ENCODE data around the gene CREB3L2. TPM values are rescaled to one million over a fixed set of nuclear protein-coding genes. Genes with fewer than 3 reads are reported as not detected.

CREB3L2 gene
- total RNA-seq, 2 experiments from 2014 or later, result 24.4 to 28.7 TPM

GRCh38 chr7:138009350-138009653 lies 7.4 kb upstream of the CREB3L2 start:
- H3K36me3 Mint-ChIP-seq (ENCODE audit: low read depth), result no peaks in the 10 kb centered on the region
- H3K4me1 Mint-ChIP-seq, result peaks cover 3% of the 10 kb centered on the region
- H3K27me3 Mint-ChIP-seq, result peaks cover 2% of the 10 kb centered on the region
- intact Hi-C loops (cut with DNase I, micrococcal nuclease), result loop anchor here (2.0 kb wide), 3 partner anchors 353 to 729 kb away; no protein-coding TSS in a partner anchor
- ATAC-seq, result no peak
- H3K4me3 Mint-ChIP-seq, result no peak overlapping the region
- no peaks in the 10 kb centered on the region for H3K9me3 Mint-ChIP-seq (ENCODE audit: low read depth)
- ChIA-PET CTCF (interaction anchor here (0.7 to 12.1 kb wide), 18 partner anchors 8 to 356 kb away, joined by 3 to 247 read pairs (median 4); no protein-coding TSS in a partner anchor), POLR2A (no interaction called here)
- no peak overlapping the region for H3K27ac Mint-ChIP-seq
- no peak for DNase-seq

GRCh38 chr7:138008588-138009349 lies 6.9 kb upstream of the CREB3L2 start:
- H3K36me3 Mint-ChIP-seq (ENCODE audit: low read depth), result no peaks in the 10 kb centered on the region
- H3K4me3 Mint-ChIP-seq, result no peak overlapping the region
- DNase-seq, result peak; percentile 29
- ChIA-PET POLR2A (no interaction called here), CTCF (interaction anchor here (0.7 to 12.1 kb wide), 19 partner anchors 9 to 355 kb away, joined by 3 to 247 read pairs (median 4); no protein-coding TSS in a partner anchor)
- no peak overlapping the region for H3K27ac Mint-ChIP-seq
- peaks cover 2% of the 10 kb centered on the region for H3K27me3 Mint-ChIP-seq
- ATAC-seq, result peak; percentile 53
- no peaks in the 10 kb centered on the region for H3K9me3 Mint-ChIP-seq (ENCODE audit: low read depth)
- intact Hi-C loops (cut with DNase I, micrococcal nuclease), result loop anchor here (1.0 to 2.0 kb wide), 5 partner anchors 105 to 730 kb away; no protein-coding TSS in a partner anchor
- peaks cover 3% of the 10 kb centered on the region for H3K4me1 Mint-ChIP-seq

- Mint-ChIP-seq H3K36me3 (ENCODE audit: low read depth) (no peaks in the 10 kb centered on the region), H3K4me3 (no peak overlapping the region), H3K27ac (no peak overlapping the region), H3K9me3 (ENCODE audit: low read depth) (no peaks in the 10 kb centered on the region), H3K4me1 (peaks cover 3% of the 10 kb centered on the region), H3K27me3 (peaks cover 2% of the 10 kb centered on the region)
- intact Hi-C loops (cut with DNase I, micrococcal nuclease), result loop anchor here (1.0 to 2.0 kb wide), 5 partner anchors 105 to 731 kb away; no protein-coding TSS in a partner anchor
- DNase-seq (no peak), ATAC-seq (no peak)
- ChIA-PET CTCF (interaction anchor here (1.0 to 12.1 kb wide), 8 partner anchors 9 to 352 kb away, joined by 3 to 247 read pairs (median 10); no protein-coding TSS in a partner anchor), POLR2A (no interaction called here)
These were observed 6.2 kb upstream of the CREB3L2 start for GRCh38 chr7:138008019-138008587.

GRCh38 chr7:138006106-138006505 lies 4.2 kb upstream of the CREB3L2 start:
- Mint-ChIP-seq H3K27ac (no peak overlapping the region), H3K9me3 (ENCODE audit: low read depth) (no peaks in the 10 kb centered on the region), H3K36me3 (ENCODE audit: low read depth) (no peaks in the 10 kb centered on the region), H3K27me3 (peaks cover 2% of the 10 kb centered on the region), H3K4me1 (peaks cover 7% of the 10 kb centered on the region), H3K4me3 (no peak overlapping the region)
- intact Hi-C loops (cut with DNase I, micrococcal nuclease), result no loop called here
- ATAC-seq, result no peak
- POLR2A ChIA-PET, result no interaction called here
- CTCF ChIA-PET, result interaction anchor here (0.7 to 12.1 kb wide), 6 partner anchors 11 to 352 kb away, joined by 3 to 247 read pairs (median 8); no protein-coding TSS in a partner anchor
- no peak for DNase-seq

- H3K36me3 Mint-ChIP-seq (ENCODE audit: low read depth), result no peaks in the 10 kb centered on the region
- CTCF ChIA-PET, result interaction anchor here (3.3 to 12.1 kb wide), 3 partner anchors 13 to 348 kb away, joined by 12 to 247 read pairs (median 34); no protein-coding TSS in a partner anchor
These were observed 3.0 kb upstream of the CREB3L2 start for GRCh38 chr7:138004936-138005335.

GRCh38 chr7:138004046-138004445 lies 2.2 kb upstream of the CREB3L2 start:
- H3K27me3 Mint-ChIP-seq, result no peaks in the 10 kb centered on the region
- intact Hi-C loops (cut with DNase I, micrococcal nuclease), result loop anchor here in 1 of 2 experiments (5.0 kb wide), 1 partner anchor 458 kb away; the partner anchor contains the start of gene TRIM24
- no peak overlapping the region for H3K27ac Mint-ChIP-seq
- ChIA-PET CTCF (interaction anchor here (0.8 to 12.1 kb wide), 7 partner anchors 11 to 108 kb away, joined by 3 to 247 read pairs (median 4); no protein-coding TSS in a partner anchor), POLR2A (no interaction called here)
- peaks cover under 1% of the 10 kb centered on the region for H3K36me3 Mint-ChIP-seq (ENCODE audit: low read depth)
- no peak for ATAC-seq
- no peak overlapping the region for H3K4me3 Mint-ChIP-seq
- no peaks in the 10 kb centered on the region for H3K9me3 Mint-ChIP-seq (ENCODE audit: low read depth)
- peaks cover 23% of the 10 kb centered on the region for H3K4me1 Mint-ChIP-seq
- no peak for DNase-seq

More at GRCh38 chr7:138004936-138005335, 3.0 kb upstream of the CREB3L2 start:
- Mint-ChIP-seq H3K27ac (no peak overlapping the region), H3K9me3 (ENCODE audit: low read depth) (no peaks in the 10 kb centered on the region), H3K27me3 (peaks cover 2% of the 10 kb centered on the region), H3K4me1 (peaks cover 15% of the 10 kb centered on the region), H3K4me3 (no peak overlapping the region)
- no peak for ATAC-seq
- DNase-seq, result no peak
- intact Hi-C loops (cut with DNase I, micrococcal nuclease), result loop anchor here in 1 of 2 experiments (5.0 kb wide), 1 partner anchor 457 kb away; the partner anchor contains the start of gene TRIM24
- POLR2A ChIA-PET, result no interaction called here

GRCh38 chr7:138002828-138003189 lies 923 bp upstream of the CREB3L2 start:
- ATAC-seq (no peak), DNase-seq (no peak)
- CTCF ChIA-PET, result interaction anchor here (0.7 to 12.1 kb wide), 16 partner anchors 8 to 112 kb away, joined by 3 to 247 read pairs (median 4); no protein-coding TSS in a partner anchor
- intact Hi-C loops (cut with DNase I, micrococcal nuclease), result loop anchor here (1.0 to 5.0 kb wide), 3 partner anchors 68 to 749 kb away; partner anchors contain the start of gene TRIM24 (in 1 of the 2)
- no peaks in the 10 kb centered on the region for H3K27me3 Mint-ChIP-seq
- POLR2A ChIA-PET, result interaction anchor here (0.7 kb wide), 1 partner anchor 354 kb away, joined by 3 read pairs; no protein-coding TSS in a partner anchor
- peaks cover 24% of the 10 kb centered on the region for H3K4me1 Mint-ChIP-seq
- H3K9me3 Mint-ChIP-seq (ENCODE audit: low read depth), result no peaks in the 10 kb centered on the region
- peaks cover 4% of the 10 kb centered on the region for H3K36me3 Mint-ChIP-seq (ENCODE audit: low read depth)
- peak overlapping the region; percentile 44 for H3K27ac Mint-ChIP-seq
- peak overlapping the region; percentile 82 for H3K4me3 Mint-ChIP-seq

GRCh38 chr7:138002096-138002827 lies 376 bp upstream of the CREB3L2 start:
- Mint-ChIP-seq H3K4me3 (peak overlapping the region; percentile 82), H3K9me3 (ENCODE audit: low read depth) (no peaks in the 10 kb centered on the region), H3K4me1 (peaks cover 24% of the 10 kb centered on the region), H3K36me3 (ENCODE audit: low read depth) (peaks cover 4% of the 10 kb centered on the region), H3K27ac (peak overlapping the region; percentile 92), H3K27me3 (no peaks in the 10 kb centered on the region)
- CTCF ChIA-PET, result interaction anchor here (0.5 to 12.1 kb wide), 21 partner anchors 9 to 766 kb away, joined by 3 to 247 read pairs (median 4); no protein-coding TSS in a partner anchor
- DNase-seq (peak; percentile 98), ATAC-seq (peak; percentile 96)
- intact Hi-C loops (cut with DNase I, micrococcal nuclease), result loop anchor here (1.0 to 5.0 kb wide), 3 partner anchors 67 to 750 kb away; partner anchors contain the start of gene TRIM24 (in 1 of the 2)
- POLR2A ChIA-PET, result interaction anchor here (0.7 kb wide), 1 partner anchor 354 kb away, joined by 3 read pairs; no protein-coding TSS in a partner anchor

- ATAC-seq (no peak), DNase-seq (no peak)
- intact Hi-C loops (cut with DNase I, micrococcal nuclease), result loop anchor here (2.0 to 5.0 kb wide), 4 partner anchors 39 to 1341 kb away; partner anchors contain the start of genes TRIM24 (in 2 of the 2) and FMC1 (in 1 of the 2)
- POLR2A ChIA-PET, result no interaction called here
- H3K4me1 Mint-ChIP-seq, result peaks cover 35% of the 10 kb centered on the region
- no peaks in the 10 kb centered on the region for H3K27me3 Mint-ChIP-seq
- peaks cover 9% of the 10 kb centered on the region for H3K36me3 Mint-ChIP-seq (ENCODE audit: low read depth)
- peak overlapping the region; percentile 92 for H3K27ac Mint-ChIP-seq
- H3K9me3 Mint-ChIP-seq (ENCODE audit: low read depth), result no peaks in the 10 kb centered on the region
- CTCF ChIA-PET, result interaction anchor here (0.6 to 12.1 kb wide), 7 partner anchors 9 to 347 kb away, joined by 3 to 247 read pairs (median 3); no protein-coding TSS in a partner anchor
- peak overlapping the region; percentile 82 for H3K4me3 Mint-ChIP-seq
These were observed 1.7 kb downstream of the CREB3L2 start for GRCh38 chr7:138000081-138000701.

GRCh38 chr7:137999496-138000080 lies 2.3 kb downstream of the CREB3L2 start:
- POLR2A ChIA-PET, result no interaction called here
- intact Hi-C loops (cut with DNase I, micrococcal nuclease), result loop anchor here (2.0 to 5.0 kb wide), 4 partner anchors 39 to 1341 kb away; partner anchors contain the start of genes TRIM24 (in 2 of the 2) and FMC1 (in 1 of the 2)
- Mint-ChIP-seq H3K4me3 (peak overlapping the region; percentile 82), H3K27me3 (no peaks in the 10 kb centered on the region), H3K9me3 (ENCODE audit: low read depth) (no peaks in the 10 kb centered on the region), H3K27ac (peak overlapping the region; percentile 53), H3K36me3 (ENCODE audit: low read depth) (peaks cover 9% of the 10 kb centered on the region), H3K4me1 (peaks cover 35% of the 10 kb centered on the region)
- ATAC-seq (no peak), DNase-seq (no peak)
- CTCF ChIA-PET, result interaction anchor here (0.6 to 1.5 kb wide), 8 partner anchors 8 to 617 kb away, joined by 3 to 5 read pairs (median 3); no protein-coding TSS in a partner anchor

All from activated CD4-positive, alpha-beta T cell treated with anti-CD3 and anti-CD28 coated beads for 36 hours (primary cell).